ENCODE measurements around the gene JAZF1.

Gene JAZF1

GRCh38 chr7:28217143-28217542, 36.5 kb upstream of the JAZF1 start:
- no peak for TF ChIP-seq REST (IDR thresholded peaks at IDR 0.05; ENCODE audit: insufficient read depth in 1 of 2, low read depth in 2 of 2, low read length in 2 of 2)
- no peak for TF ChIP-seq POLR2AphosphoS5 (IDR thresholded peaks at IDR 0.05; ENCODE audit: low read depth, low read length)
- TF ChIP-seq FOXP2 (optimal IDR thresholded peaks at IDR 0.05; ENCODE audit: borderline replicate concordance, extremely low read depth, extremely low read length, insufficient read depth) = no peak
- no peak for TF ChIP-seq TAF1 (IDR thresholded peaks at IDR 0.05; ENCODE audit: borderline replicate concordance, insufficient read depth, low read length)
- no peak for TF ChIP-seq SIN3A (IDR thresholded peaks at IDR 0.05; ENCODE audit: borderline replicate concordance, insufficient read depth, low read length)

- no peak for TF ChIP-seq SIN3A (IDR thresholded peaks at IDR 0.05; ENCODE audit: borderline replicate concordance, insufficient read depth, low read length)
- TF ChIP-seq POLR2AphosphoS5 (IDR thresholded peaks at IDR 0.05; ENCODE audit: low read depth, low read length) = no peak
- no peak for TF ChIP-seq REST (IDR thresholded peaks at IDR 0.05; ENCODE audit: insufficient read depth in 1 of 2, low read depth in 2 of 2, low read length in 2 of 2)
- no peak for TF ChIP-seq FOXP2 (optimal IDR thresholded peaks at IDR 0.05; ENCODE audit: borderline replicate concordance, extremely low read depth, extremely low read length, insufficient read depth)
- TF ChIP-seq TAF1 (IDR thresholded peaks at IDR 0.05; ENCODE audit: borderline replicate concordance, insufficient read depth, low read length) = no peak
These were observed 30.4 kb upstream of the JAZF1 start for GRCh38 chr7:28211006-28211405.

- TF ChIP-seq FOXP2 (optimal IDR thresholded peaks at IDR 0.05; ENCODE audit: borderline replicate concordance, extremely low read depth, extremely low read length, insufficient read depth) (no peak), REST (IDR thresholded peaks at IDR 0.05; ENCODE audit: insufficient read depth in 1 of 2, low read depth in 2 of 2, low read length in 2 of 2) (no peak), POLR2AphosphoS5 (IDR thresholded peaks at IDR 0.05; ENCODE audit: low read depth, low read length) (no peak), TAF1 (IDR thresholded peaks at IDR 0.05; ENCODE audit: borderline replicate concordance, insufficient read depth, low read length) (no peak), SIN3A (IDR thresholded peaks at IDR 0.05; ENCODE audit: borderline replicate concordance, insufficient read depth, low read length) (no peak)
These were observed 27.9 kb upstream of the JAZF1 start for GRCh38 chr7:28208506-28208905.

GRCh38 chr7:28207486-28208158, 27.0 kb upstream of the JAZF1 start:
- TF ChIP-seq TAF1 (IDR thresholded peaks at IDR 0.05; ENCODE audit: borderline replicate concordance, insufficient read depth, low read length) (no peak), SIN3A (IDR thresholded peaks at IDR 0.05; ENCODE audit: borderline replicate concordance, insufficient read depth, low read length) (no peak), POLR2AphosphoS5 (IDR thresholded peaks at IDR 0.05; ENCODE audit: low read depth, low read length) (no peak), FOXP2 (optimal IDR thresholded peaks at IDR 0.05; ENCODE audit: borderline replicate concordance, extremely low read depth, extremely low read length, insufficient read depth) (no peak), REST (IDR thresholded peaks at IDR 0.05; ENCODE audit: insufficient read depth in 1 of 2, low read depth in 2 of 2, low read length in 2 of 2) (no peak)
